Liver (tissue), 3 donors: ENCODE results near the gene ABCC1.

ENCODE experiments used
- GABPA ChIP-seq, 2 donors: IDR thresholded peaks in 1 of 2; conservative IDR thresholded peaks in 1 of 2; 2 replicates each; pipeline ENCODE4 v1.6.1; 2016; ENCODE audit warnings: antibody characterized with exemption in 2 of 2, mild to moderate bottlenecking in 1 of 2, moderate library complexity in 1 of 2
- JUND ChIP-seq, 2 donors: IDR thresholded peaks; 2 replicates each; pipeline ENCODE4 v1.6.1; 2016; ENCODE audit warnings: antibody characterized with exemption in 2 of 2
- RAD21 ChIP-seq, 2 donors: IDR thresholded peaks; 2 replicates each; pipeline ENCODE4 v1.6.1; 2016; ENCODE audit warnings: antibody characterized with exemption in 2 of 2, mild to moderate bottlenecking in 2 of 2
- RXRA ChIP-seq, 2 donors: IDR thresholded peaks; 2 replicates each; pipeline ENCODE4 v1.6.1; 2017 to 2018; ENCODE audit warnings: antibody characterized with exemption in 2 of 2, mild to moderate bottlenecking in 1 of 2
- SP1 ChIP-seq: IDR thresholded peaks from 2 replicates; pipeline ENCODE4 v1.6.1; 2018; ENCODE audit warnings: antibody characterized with exemption, mild to moderate bottlenecking
- TAF1 ChIP-seq: conservative IDR thresholded peaks from 2 replicates; pipeline ENCODE4 v1.6.1; 2016; ENCODE audit warnings: antibody characterized with exemption, mild to moderate bottlenecking
- YY1 ChIP-seq: IDR thresholded peaks from 2 replicates; pipeline ENCODE4 v1.6.1; 2016; ENCODE audit warnings: antibody characterized with exemption, mild to moderate bottlenecking
- TF ChIP-seq, protein P1 (sequence below): fragments of 150-350 bp; IDR thresholded peaks from 2 replicates; pipeline ENCODE4 v1.5.1; 2017; ENCODE audit warnings: improper control_type of control experiment, low read depth, low read length; ENCODE audit not compliant: missing input control
- TF ChIP-seq, protein P2 (sequence below): IDR thresholded peaks from 2 replicates; pipeline ENCODE4 v1.6.1; 2016; ENCODE audit warnings: antibody characterized with exemption
- TF ChIP-seq, protein P3 (sequence below): IDR thresholded peaks from 2 replicates; pipeline ENCODE4 v1.6.1; 2016; ENCODE audit warnings: antibody characterized with exemption
- TF ChIP-seq, protein P4 (sequence below): IDR thresholded peaks from 2 replicates; pipeline ENCODE4 v1.6.1; 2016; ENCODE audit warnings: antibody characterized with exemption, mild to moderate bottlenecking
- TF ChIP-seq, protein P5 (sequence below): IDR thresholded peaks from 2 replicates; pipeline ENCODE4 v1.6.1; 2016; ENCODE audit warnings: antibody characterized with exemption
- donor health status: healthy.
- donor health status: healthy.

DNA sequence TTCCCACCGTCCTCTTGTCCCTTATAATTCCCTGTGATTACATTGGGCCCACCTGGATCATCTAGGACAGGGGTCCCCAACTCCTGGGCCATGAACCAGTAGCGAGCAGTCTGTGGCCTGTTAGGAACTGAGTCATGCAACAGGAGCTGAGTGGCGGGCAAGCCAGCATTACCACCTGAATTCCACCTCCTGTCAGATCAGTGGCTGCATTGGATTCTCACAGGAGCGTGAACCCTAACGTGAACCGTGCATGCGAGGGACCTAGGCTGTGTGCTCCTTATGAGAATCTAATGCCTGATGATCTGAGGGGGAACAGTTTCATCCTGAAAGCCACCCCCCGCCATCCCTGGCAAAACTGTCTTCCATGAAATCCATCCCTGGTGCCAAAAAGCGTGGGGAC, 36.8 kb downstream of the ABCC1 start:
- TF ChIP-seq, protein P1, sequence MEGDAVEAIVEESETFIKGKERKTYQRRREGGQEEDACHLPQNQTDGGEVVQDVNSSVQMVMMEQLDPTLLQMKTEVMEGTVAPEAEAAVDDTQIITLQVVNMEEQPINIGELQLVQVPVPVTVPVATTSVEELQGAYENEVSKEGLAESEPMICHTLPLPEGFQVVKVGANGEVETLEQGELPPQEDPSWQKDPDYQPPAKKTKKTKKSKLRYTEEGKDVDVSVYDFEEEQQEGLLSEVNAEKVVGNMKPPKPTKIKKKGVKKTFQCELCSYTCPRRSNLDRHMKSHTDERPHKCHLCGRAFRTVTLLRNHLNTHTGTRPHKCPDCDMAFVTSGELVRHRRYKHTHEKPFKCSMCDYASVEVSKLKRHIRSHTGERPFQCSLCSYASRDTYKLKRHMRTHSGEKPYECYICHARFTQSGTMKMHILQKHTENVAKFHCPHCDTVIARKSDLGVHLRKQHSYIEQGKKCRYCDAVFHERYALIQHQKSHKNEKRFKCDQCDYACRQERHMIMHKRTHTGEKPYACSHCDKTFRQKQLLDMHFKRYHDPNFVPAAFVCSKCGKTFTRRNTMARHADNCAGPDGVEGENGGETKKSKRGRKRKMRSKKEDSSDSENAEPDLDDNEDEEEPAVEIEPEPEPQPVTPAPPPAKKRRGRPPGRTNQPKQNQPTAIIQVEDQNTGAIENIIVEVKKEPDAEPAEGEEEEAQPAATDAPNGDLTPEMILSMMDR: no peak
- no peak for TF ChIP-seq RAD21 (IDR thresholded peaks at IDR 0.05)
- TF ChIP-seq, protein P2, sequence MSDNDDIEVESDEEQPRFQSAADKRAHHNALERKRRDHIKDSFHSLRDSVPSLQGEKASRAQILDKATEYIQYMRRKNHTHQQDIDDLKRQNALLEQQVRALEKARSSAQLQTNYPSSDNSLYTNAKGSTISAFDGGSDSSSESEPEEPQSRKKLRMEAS: no peak
- TF ChIP-seq TAF1: no peak
- TF ChIP-seq, protein P3, sequence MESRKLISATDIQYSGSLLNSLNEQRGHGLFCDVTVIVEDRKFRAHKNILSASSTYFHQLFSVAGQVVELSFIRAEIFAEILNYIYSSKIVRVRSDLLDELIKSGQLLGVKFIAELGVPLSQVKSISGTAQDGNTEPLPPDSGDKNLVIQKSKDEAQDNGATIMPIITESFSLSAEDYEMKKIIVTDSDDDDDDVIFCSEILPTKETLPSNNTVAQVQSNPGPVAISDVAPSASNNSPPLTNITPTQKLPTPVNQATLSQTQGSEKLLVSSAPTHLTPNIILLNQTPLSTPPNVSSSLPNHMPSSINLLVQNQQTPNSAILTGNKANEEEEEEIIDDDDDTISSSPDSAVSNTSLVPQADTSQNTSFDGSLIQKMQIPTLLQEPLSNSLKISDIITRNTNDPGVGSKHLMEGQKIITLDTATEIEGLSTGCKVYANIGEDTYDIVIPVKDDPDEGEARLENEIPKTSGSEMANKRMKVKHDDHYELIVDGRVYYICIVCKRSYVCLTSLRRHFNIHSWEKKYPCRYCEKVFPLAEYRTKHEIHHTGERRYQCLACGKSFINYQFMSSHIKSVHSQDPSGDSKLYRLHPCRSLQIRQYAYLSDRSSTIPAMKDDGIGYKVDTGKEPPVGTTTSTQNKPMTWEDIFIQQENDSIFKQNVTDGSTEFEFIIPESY: no peak
- TF ChIP-seq, protein P4, sequence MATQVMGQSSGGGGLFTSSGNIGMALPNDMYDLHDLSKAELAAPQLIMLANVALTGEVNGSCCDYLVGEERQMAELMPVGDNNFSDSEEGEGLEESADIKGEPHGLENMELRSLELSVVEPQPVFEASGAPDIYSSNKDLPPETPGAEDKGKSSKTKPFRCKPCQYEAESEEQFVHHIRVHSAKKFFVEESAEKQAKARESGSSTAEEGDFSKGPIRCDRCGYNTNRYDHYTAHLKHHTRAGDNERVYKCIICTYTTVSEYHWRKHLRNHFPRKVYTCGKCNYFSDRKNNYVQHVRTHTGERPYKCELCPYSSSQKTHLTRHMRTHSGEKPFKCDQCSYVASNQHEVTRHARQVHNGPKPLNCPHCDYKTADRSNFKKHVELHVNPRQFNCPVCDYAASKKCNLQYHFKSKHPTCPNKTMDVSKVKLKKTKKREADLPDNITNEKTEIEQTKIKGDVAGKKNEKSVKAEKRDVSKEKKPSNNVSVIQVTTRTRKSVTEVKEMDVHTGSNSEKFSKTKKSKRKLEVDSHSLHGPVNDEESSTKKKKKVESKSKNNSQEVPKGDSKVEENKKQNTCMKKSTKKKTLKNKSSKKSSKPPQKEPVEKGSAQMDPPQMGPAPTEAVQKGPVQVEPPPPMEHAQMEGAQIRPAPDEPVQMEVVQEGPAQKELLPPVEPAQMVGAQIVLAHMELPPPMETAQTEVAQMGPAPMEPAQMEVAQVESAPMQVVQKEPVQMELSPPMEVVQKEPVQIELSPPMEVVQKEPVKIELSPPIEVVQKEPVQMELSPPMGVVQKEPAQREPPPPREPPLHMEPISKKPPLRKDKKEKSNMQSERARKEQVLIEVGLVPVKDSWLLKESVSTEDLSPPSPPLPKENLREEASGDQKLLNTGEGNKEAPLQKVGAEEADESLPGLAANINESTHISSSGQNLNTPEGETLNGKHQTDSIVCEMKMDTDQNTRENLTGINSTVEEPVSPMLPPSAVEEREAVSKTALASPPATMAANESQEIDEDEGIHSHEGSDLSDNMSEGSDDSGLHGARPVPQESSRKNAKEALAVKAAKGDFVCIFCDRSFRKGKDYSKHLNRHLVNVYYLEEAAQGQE: no peak
- TF ChIP-seq RXRA (IDR thresholded peaks at IDR 0.05): no peak
- TF ChIP-seq SP1: no peak
- TF ChIP-seq GABPA (IDR thresholded peaks at IDR 0.05 in 1 of 2, conservative IDR thresholded peaks at IDR 0.05 in 1 of 2): no peak
- TF ChIP-seq, protein P5, sequence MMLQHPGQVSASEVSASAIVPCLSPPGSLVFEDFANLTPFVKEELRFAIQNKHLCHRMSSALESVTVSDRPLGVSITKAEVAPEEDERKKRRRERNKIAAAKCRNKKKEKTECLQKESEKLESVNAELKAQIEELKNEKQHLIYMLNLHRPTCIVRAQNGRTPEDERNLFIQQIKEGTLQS: no peak
- TF ChIP-seq YY1: no peak
- TF ChIP-seq JUND (IDR thresholded peaks at IDR 0.05): no peak
